ENCODE data around the gene TRAF3IP1. TPM values are rescaled to one million over a fixed set of nuclear protein-coding genes. Genes with fewer than 3 reads are reported as not detected.
A peak's percentile ranks its signal among the peaks of the same experiment; 100 is the strongest.

The TRAF3IP1 gene
- total and polyA plus RNA-seq, 2 of the 13 experiments (the other 11 are each of a cell fraction or from before 2014, with no cell fraction given), result 4.1 to 12.9 TPM

GRCh38 chr2:238404406-238405216 lies 84.3 kb downstream of the TRAF3IP1 start (continued):
- no peak for TF ChIP-seq ZBTB40 (IDR thresholded peaks at IDR 0.05)
- 0 out of 2 replicates have a peak, but pooled peaks have one; percentile 24 for TF ChIP-seq ZBTB40 (CRISPR knock-in tag; IDR thresholded peaks at IDR 0.05)
- no peak for TF ChIP-seq ZNF260 (CRISPR knock-in tag; IDR thresholded peaks at IDR 0.05; ENCODE audit: borderline replicate concordance, low read depth)
- no peak for TF ChIP-seq KLF15 (CRISPR knock-in tag; IDR thresholded peaks at IDR 0.05; ENCODE audit: borderline replicate concordance)
- no peak for TF ChIP-seq TRIM24 (CRISPR knock-in tag; IDR thresholded peaks at IDR 0.05)
- no peak for TF ChIP-seq ARHGAP35 (CRISPR knock-in tag; IDR thresholded peaks at IDR 0.05; ENCODE audit: borderline replicate concordance)
- no peak for TF ChIP-seq TEAD3 (CRISPR knock-in tag; optimal IDR thresholded peaks at IDR 0.05; ENCODE audit: borderline replicate concordance)
- TF ChIP-seq HDAC6 (IDR thresholded peaks at IDR 0.05; ENCODE audit: low read depth, low read length), result no peak
- no peak for TF ChIP-seq ADNP (CRISPR knock-in tag; IDR thresholded peaks at IDR 0.05)
- TF ChIP-seq SKI (IDR thresholded peaks at IDR 0.05; ENCODE audit: partially characterized antibody), result no peak
- TF ChIP-seq ZNF30 (CRISPR knock-in tag; IDR thresholded peaks at IDR 0.05), result 0 out of 2 replicates have a peak, but pooled peaks have one; percentile 30
- no peak for TF ChIP-seq PCBP2 (optimal IDR thresholded peaks at IDR 0.05; ENCODE audit: low read depth, low read length, poor library complexity, severe bottlenecking)
- TF ChIP-seq ZKSCAN5 (CRISPR knock-in tag; IDR thresholded peaks at IDR 0.05), result no peak
- TF ChIP-seq, protein P1, sequence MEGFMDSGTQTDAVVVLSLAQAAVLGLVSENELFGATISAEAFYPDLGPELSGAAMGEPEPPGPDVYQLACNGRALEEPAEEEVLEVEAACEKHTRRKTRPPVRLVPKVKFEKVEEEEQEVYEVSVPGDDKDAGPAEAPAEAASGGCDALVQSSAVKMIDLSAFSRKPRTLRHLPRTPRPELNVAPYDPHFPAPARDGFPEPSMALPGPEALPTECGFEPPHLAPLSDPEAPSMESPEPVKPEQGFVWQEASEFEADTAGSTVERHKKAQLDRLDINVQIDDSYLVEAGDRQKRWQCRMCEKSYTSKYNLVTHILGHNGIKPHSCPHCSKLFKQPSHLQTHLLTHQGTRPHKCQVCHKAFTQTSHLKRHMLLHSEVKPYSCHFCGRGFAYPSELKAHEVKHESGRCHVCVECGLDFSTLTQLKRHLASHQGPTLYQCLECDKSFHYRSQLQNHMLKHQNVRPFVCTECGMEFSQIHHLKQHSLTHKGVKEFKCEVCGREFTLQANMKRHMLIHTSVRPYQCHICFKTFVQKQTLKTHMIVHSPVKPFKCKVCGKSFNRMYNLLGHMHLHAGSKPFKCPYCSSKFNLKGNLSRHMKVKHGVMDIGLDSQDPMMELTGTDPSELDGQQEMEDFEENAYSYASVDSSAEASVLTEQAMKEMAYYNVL (CRISPR knock-in tag; IDR thresholded peaks at IDR 0.05; ENCODE audit: borderline replicate concordance), result no peak
- TF ChIP-seq, protein P2, sequence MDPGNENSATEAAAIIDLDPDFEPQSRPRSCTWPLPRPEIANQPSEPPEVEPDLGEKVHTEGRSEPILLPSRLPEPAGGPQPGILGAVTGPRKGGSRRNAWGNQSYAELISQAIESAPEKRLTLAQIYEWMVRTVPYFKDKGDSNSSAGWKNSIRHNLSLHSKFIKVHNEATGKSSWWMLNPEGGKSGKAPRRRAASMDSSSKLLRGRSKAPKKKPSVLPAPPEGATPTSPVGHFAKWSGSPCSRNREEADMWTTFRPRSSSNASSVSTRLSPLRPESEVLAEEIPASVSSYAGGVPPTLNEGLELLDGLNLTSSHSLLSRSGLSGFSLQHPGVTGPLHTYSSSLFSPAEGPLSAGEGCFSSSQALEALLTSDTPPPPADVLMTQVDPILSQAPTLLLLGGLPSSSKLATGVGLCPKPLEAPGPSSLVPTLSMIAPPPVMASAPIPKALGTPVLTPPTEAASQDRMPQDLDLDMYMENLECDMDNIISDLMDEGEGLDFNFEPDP (CRISPR knock-in tag; conservative IDR thresholded peaks at IDR 0.05), result no peak
- no peak for TF ChIP-seq SNRNP70 (IDR thresholded peaks at IDR 0.05; ENCODE audit: low read depth, low read length)
- TF ChIP-seq ZNF24 (IDR thresholded peaks at IDR 0.05), result no peak
